Mesenchymal stem cell (in vitro differentiated cells and primary cell): ENCODE results near the gene PDCD6IP.

ENCODE experiments used
- DNase-seq: peaks from one replicate; pipeline ENCODE4 v3.0.0-alpha.2; 2013
- H2AFZ ChIP-seq: one replicate; pipeline ENCODE4 v1.6.1; 2013; ENCODE audit warnings: low read depth, mild to moderate bottlenecking, control low read depth, inconsistent platforms, low read length, moderate library complexity
- H2AK5ac ChIP-seq: 2 replicates; pipeline ENCODE4 v1.6.1; 2013; ENCODE audit warnings: low read length, moderate library complexity, mild to moderate bottlenecking, inconsistent platforms; ENCODE audit not compliant: severe bottlenecking
- H2BK120ac ChIP-seq: one replicate; pipeline ENCODE4 v1.6.1; 2013; ENCODE audit warnings: low read depth, mild to moderate bottlenecking, inconsistent platforms, low read length, moderate library complexity
- H2BK12ac ChIP-seq, 2 experiments: one replicate each; pipeline ENCODE4 v1.6.1; 2013; ENCODE audit warnings: inconsistent platforms in 2 of 2, low read length in 2 of 2, mild to moderate bottlenecking in 2 of 2, moderate library complexity in 2 of 2, control low read depth in 1 of 2
- H2BK15ac ChIP-seq: one replicate; pipeline ENCODE4 v1.6.1; 2013; ENCODE audit warnings: mild to moderate bottlenecking, low read depth, inconsistent platforms; ENCODE audit not compliant: poor library complexity, severe bottlenecking
- H2BK5ac ChIP-seq: 2 replicates; pipeline ENCODE4 v1.6.1; 2013; ENCODE audit warnings: low read depth, mild to moderate bottlenecking, low read length, control low read depth, inconsistent platforms; ENCODE audit not compliant: poor library complexity, severe bottlenecking
- H3K14ac ChIP-seq, 2 experiments: one replicate each; pipeline ENCODE4 v1.6.1; 2013; ENCODE audit warnings: inconsistent platforms in 2 of 2, low read length in 2 of 2, control low read depth in 1 of 2, mild to moderate bottlenecking in 1 of 2, moderate library complexity in 1 of 2
- H3K18ac ChIP-seq, 2 experiments: one replicate each; pipeline ENCODE4 v1.6.1; 2013; ENCODE audit warnings: inconsistent platforms in 2 of 2, low read length in 2 of 2, control low read depth in 1 of 2, low read depth in 1 of 2, mild to moderate bottlenecking in 1 of 2
- H3K23ac ChIP-seq, 2 experiments: one replicate each; pipeline ENCODE4 v1.6.1; 2013; ENCODE audit warnings: inconsistent platforms in 2 of 2, low read length in 2 of 2, mild to moderate bottlenecking in 2 of 2, moderate library complexity in 2 of 2, control low read depth in 1 of 2
- H3K27ac ChIP-seq: 2 replicates; pipeline ENCODE4 v1.5.1; 2013; ENCODE audit warnings: mild to moderate bottlenecking, moderate library complexity, low read length, control low read depth, inconsistent platforms; ENCODE audit not compliant: poor library complexity, severe bottlenecking
- H3K27me3 ChIP-seq, 2 experiments: 2 replicates each; pipeline versions ENCODE4 v1.6.1 to v1.7.0; 2013; ENCODE audit warnings: low read length in 2 of 2, mild to moderate bottlenecking in 2 of 2, moderate library complexity in 2 of 2, control low read depth in 1 of 2, inconsistent platforms in 1 of 2; ENCODE audit not compliant: control insufficient read depth in 1 of 2, insufficient read depth in 1 of 2
- H3K36me3 ChIP-seq, 2 experiments: 2 replicates each; pipeline versions ENCODE4 v1.6.1 to v1.7.0; 2013; ENCODE audit warnings: low read length in 2 of 2, control low read depth in 1 of 2, inconsistent platforms in 1 of 2, low read depth in 1 of 2, mild to moderate bottlenecking in 1 of 2; ENCODE audit not compliant: insufficient read depth in 2 of 2, control insufficient read depth in 1 of 2
- H3K4ac ChIP-seq, 2 experiments: one replicate each; pipeline ENCODE4 v1.6.1; 2013; ENCODE audit warnings: inconsistent platforms in 2 of 2, low read length in 2 of 2, mild to moderate bottlenecking in 2 of 2, moderate library complexity in 2 of 2, control low read depth in 1 of 2, low read depth in 1 of 2
- H3K4me1 ChIP-seq: 2 replicates; pipeline ENCODE4 v1.6.1; 2013; ENCODE audit warnings: low read depth, low read length, control low read depth; ENCODE audit not compliant: control insufficient read depth, insufficient read depth
- H3K4me2 ChIP-seq: 2 replicates; pipeline ENCODE4 v1.6.1; 2013; ENCODE audit warnings: low read length, mild to moderate bottlenecking, inconsistent platforms; ENCODE audit not compliant: poor library complexity, severe bottlenecking
- H3K4me3 ChIP-seq, 2 experiments: 2 replicates each; pipeline versions ENCODE4 v1.5.1 to v1.7.0; 2013; ENCODE audit warnings: low read length in 2 of 2, mild to moderate bottlenecking in 2 of 2, control low read depth in 1 of 2, low read depth in 1 of 2; ENCODE audit not compliant: insufficient read depth in 1 of 2
- H3K79me1 ChIP-seq: replicated peaks from 2 replicates; pipeline ENCODE4 v1.6.1; 2013; ENCODE audit warnings: mild to moderate bottlenecking, control low read depth, low read length, inconsistent platforms; ENCODE audit not compliant: poor library complexity, severe bottlenecking
- H3K9ac ChIP-seq: 2 replicates; pipeline ENCODE4 v1.7.0; 2013; ENCODE audit warnings: mild to moderate bottlenecking, low read length, moderate library complexity
- H3K9me3 ChIP-seq: 2 replicates; pipeline ENCODE4 v1.7.0; 2013; ENCODE audit warnings: mild to moderate bottlenecking, low read length; ENCODE audit not compliant: control insufficient read depth
- H4K8ac ChIP-seq: one replicate; pipeline ENCODE4 v1.6.1; 2013; ENCODE audit warnings: inconsistent platforms, mild to moderate bottlenecking, low read length, moderate library complexity
- H4K91ac ChIP-seq: one replicate; pipeline ENCODE4 v1.6.1; 2013; ENCODE audit warnings: mild to moderate bottlenecking, low read length, inconsistent platforms
- WGBS: methylation state at CpG from one replicate; pipeline ENCODE4 v1.1.7; 2013; ENCODE audit warnings: mixed read lengths; 5-methylcytosine and 5-hydroxymethylcytosine counted together

PDCD6IP gene

GRCh38 chr3:33789183-33789954 lies 9.1 kb upstream of the PDCD6IP start:
- H2BK5ac ChIP-seq, result no peak overlapping the region
- H3K27me3 ChIP-seq, result no peaks in the 10 kb centered on the region
- no peak overlapping the region for H2BK15ac ChIP-seq
- H3K79me1 ChIP-seq, result peaks cover 2% of the 10 kb centered on the region
- no peak overlapping the region for H2AK5ac ChIP-seq
- no peak overlapping the region for H4K91ac ChIP-seq
- WGBS, result no CpG with 5 or more reads among the region's 4 CpGs
- no peak overlapping the region for H3K4me2 ChIP-seq
- H3K36me3 ChIP-seq, result no peaks in the 10 kb centered on the region
- peaks cover 4% of the 10 kb centered on the region for H3K4me1 ChIP-seq
- no peak overlapping the region for H2BK12ac ChIP-seq
- no peaks in the 10 kb centered on the region for H3K9me3 ChIP-seq
- no peak overlapping the region for H2BK120ac ChIP-seq
- H3K4ac ChIP-seq, result no peak overlapping the region
- H3K27ac ChIP-seq, result no peak overlapping the region
- no peak overlapping the region for H4K8ac ChIP-seq
- H3K4me3 ChIP-seq, result no peak overlapping the region
- no peak overlapping the region for H3K18ac ChIP-seq
- no peak overlapping the region for H3K14ac ChIP-seq
- H2AFZ ChIP-seq, result no peak overlapping the region
- no peak overlapping the region for H3K23ac ChIP-seq
- DNase-seq, result no peak
- no peak overlapping the region for H3K9ac ChIP-seq

- no peak for DNase-seq
- Histone ChIP-seq H3K23ac (no peak overlapping the region), H3K79me1 (peaks cover 3% of the 10 kb centered on the region), H2BK120ac (no peak overlapping the region), H3K9ac (no peak overlapping the region), H3K18ac (no peak overlapping the region), H3K4me2 (no peak overlapping the region), H3K9me3 (no peaks in the 10 kb centered on the region), H4K91ac (no peak overlapping the region), H3K27ac (no peak overlapping the region), H2BK12ac (no peak overlapping the region), H2AK5ac (no peak overlapping the region), H3K27me3 (no peaks in the 10 kb centered on the region), H3K36me3 (no peaks in the 10 kb centered on the region), H3K4me1 (peaks cover 4% of the 10 kb centered on the region), H3K4ac (no peak overlapping the region), H2BK15ac (no peak overlapping the region), H3K14ac (no peak overlapping the region), H2AFZ (no peak overlapping the region), H4K8ac (no peak overlapping the region), H3K4me3 (no peak overlapping the region), H2BK5ac (no peak overlapping the region)
- 96% methylated on average over 3 of the region's 3 CpGs for WGBS
Observed at GRCh38 chr3:33790091-33790490, 8.3 kb upstream of the PDCD6IP start.

- Histone ChIP-seq H2BK15ac (no peak overlapping the region), H3K4me1 (peaks cover 3% of the 10 kb centered on the region), H3K4me3 (no peak overlapping the region), H3K18ac (no peak overlapping the region), H3K23ac (no peak overlapping the region), H3K27me3 (no peaks in the 10 kb centered on the region), H3K14ac (no peak overlapping the region), H3K4me2 (no peak overlapping the region), H2BK120ac (no peak overlapping the region), H2AK5ac (no peak overlapping the region), H4K91ac (no peak overlapping the region), H3K9ac (no peak overlapping the region), H3K4ac (no peak overlapping the region), H3K27ac (no peak overlapping the region), H2AFZ (peak overlapping the region; percentile 5), H3K79me1 (peaks cover 10% of the 10 kb centered on the region), H3K36me3 (no peaks in the 10 kb centered on the region), H4K8ac (no peak overlapping the region), H2BK12ac (no peak overlapping the region), H2BK5ac (no peak overlapping the region), H3K9me3 (no peaks in the 10 kb centered on the region)
- DNase-seq, result peak; percentile 79
- WGBS, result 84% methylated on average over 3 of the region's 4 CpGs
Observed at GRCh38 chr3:33791477-33792166, 6.8 kb upstream of the PDCD6IP start.

GRCh38 chr3:33792167-33792892 lies 6.1 kb upstream of the PDCD6IP start:
- Histone ChIP-seq H3K36me3 (no peaks in the 10 kb centered on the region), H3K18ac (no peak overlapping the region)

More at GRCh38 chr3:33792167-33792892, 6.1 kb upstream of the PDCD6IP start:
- Histone ChIP-seq H2BK120ac (no peak overlapping the region), H4K8ac (no peak overlapping the region), H2AK5ac (no peak overlapping the region), H3K27ac (no peak overlapping the region), H3K4me1 (no peaks in the 10 kb centered on the region), H4K91ac (no peak overlapping the region), H2BK12ac (no peak overlapping the region), H3K23ac (no peak overlapping the region), H3K14ac (no peak overlapping the region), H3K4me3 (no peak overlapping the region), H2BK5ac (no peak overlapping the region), H3K9ac (no peak overlapping the region), H2BK15ac (no peak overlapping the region), H3K4me2 (no peak overlapping the region), H3K9me3 (no peaks in the 10 kb centered on the region), H3K4ac (no peak overlapping the region), H3K27me3 (no peaks in the 10 kb centered on the region), H2AFZ (no peak overlapping the region), H3K79me1 (peaks cover 10% of the 10 kb centered on the region)
- DNase-seq, result no peak
- 100% methylated on average over 4 of the region's 5 CpGs for WGBS
